Measurements from ENCODE around the gene NAT16. TPM values are rescaled to one million over a fixed set of nuclear protein-coding genes. Genes with fewer than 3 reads are reported as not detected.

NAT16 gene
- total RNA-seq, 1 experiment from 2014 or later, result not detected

- no peaks in the 10 kb centered on the region for H3K9me3 ChIP-seq
- H3K36me3 Mint-ChIP-seq (ENCODE audit: insufficient read depth, unreplicated experiment), result peaks cover 43% of the 10 kb centered on the region
- TSS peak; percentile 76 for BruUV-seq (replicated peaks)
- peak overlapping the region; percentile 75 for H3K4me3 ChIP-seq (ENCODE audit: low read depth, low read length)
- H3K36me3 ChIP-seq (ENCODE audit: control insufficient read depth, insufficient read depth, low read length), result peaks cover 3% of the 10 kb centered on the region; the same call in 1 of the 2 replicates
- no peak for TF ChIP-seq CTCF (IDR thresholded peaks at IDR 0.05; ENCODE audit: insufficient read depth in 1 of 2, low read depth in 1 of 2, low read length in 1 of 2, severe bottlenecking in 1 of 2, unreplicated experiment in 1 of 2)
- H3K4me3 Mint-ChIP-seq (ENCODE audit: unreplicated experiment), result peak overlapping the region; percentile 83
- H3K9me3 Mint-ChIP-seq (ENCODE audit: unreplicated experiment), result no peaks in the 10 kb centered on the region
- DNase-seq, result peak in 1 of 2 experiments; percentile 75
- ChIA-PET CTCF (interaction anchor here (0.6 to 2.8 kb wide), 15 partner anchors 10 to 715 kb away, joined by 3 to 49 read pairs (median 4); partner anchors contain the start of genes FIS1 and SERPINE1), POLR2A (interaction anchor here (0.6 to 2.0 kb wide), 11 partner anchors 10 to 146 kb away, joined by 3 to 15 read pairs (median 6); partner anchors contain the start of genes FIS1, MOGAT3 and VGF)
- H3K4me1 Mint-ChIP-seq (ENCODE audit: low read depth, unreplicated experiment), result peaks cover 30% of the 10 kb centered on the region
- intact Hi-C loops (cut with micrococcal nuclease; ENCODE audit: unreplicated experiment), result loop anchor here (1.0 to 2.0 kb wide), 4 partner anchors 14 to 34 kb away; partner anchors contain the start of gene MOGAT3
- H3K27me3 Mint-ChIP-seq (ENCODE audit: insufficient read depth, unreplicated experiment), result no peaks in the 10 kb centered on the region
- H3K27ac Mint-ChIP-seq (ENCODE audit: unreplicated experiment), result peak overlapping the region; percentile 81
- H3K4me1 ChIP-seq, result peaks cover 22% of the 10 kb centered on the region
- no peaks in the 10 kb centered on the region for H3K27me3 ChIP-seq (replicated peaks; ENCODE audit: control insufficient read depth, insufficient read depth, low read length)
Observed at GRCh38 chr7:101218236-101219125, 38.4 kb upstream of the NAT16 start.

- Histone ChIP-seq H3K36me3 (ENCODE audit: control insufficient read depth, insufficient read depth, low read length) (peaks cover 3% of the 10 kb centered on the region; the same call in 1 of the 2 replicates), H3K9me3 (no peaks in the 10 kb centered on the region), H3K27me3 (replicated peaks; ENCODE audit: control insufficient read depth, insufficient read depth, low read length) (no peaks in the 10 kb centered on the region), H3K4me3 (ENCODE audit: low read depth, low read length) (peak within 1 kb of the TSS; percentile 75), H3K4me1 (peaks cover 22% of the 10 kb centered on the region)
- TF ChIP-seq CTCF (IDR thresholded peaks at IDR 0.05; ENCODE audit: insufficient read depth in 1 of 2, low read depth in 1 of 2, low read length in 1 of 2, severe bottlenecking in 1 of 2, unreplicated experiment in 1 of 2), result peak; percentile 43 to 48
- intact Hi-C loops (cut with micrococcal nuclease; ENCODE audit: unreplicated experiment), result loop anchor here (1.0 to 2.0 kb wide), 4 partner anchors 15 to 35 kb away; partner anchors contain the start of gene MOGAT3
- H3K9me3 Mint-ChIP-seq (ENCODE audit: unreplicated experiment), result no peaks in the 10 kb centered on the region
- H3K36me3 Mint-ChIP-seq (ENCODE audit: insufficient read depth, unreplicated experiment), result peaks cover 41% of the 10 kb centered on the region
- BruUV-seq (replicated peaks), result no TSS peak
- CTCF ChIA-PET, result interaction anchor here (0.5 to 2.8 kb wide), 22 partner anchors 9 to 715 kb away, joined by 3 to 49 read pairs (median 4); partner anchors contain the start of genes FIS1 and SERPINE1
- POLR2A ChIA-PET, result interaction anchor here (0.6 to 2.0 kb wide), 13 partner anchors 11 to 1181 kb away, joined by 3 to 15 read pairs (median 6); partner anchors contain the start of genes FIS1, MOGAT3, UFSP1 and VGF
- H3K27me3 Mint-ChIP-seq (ENCODE audit: insufficient read depth, unreplicated experiment), result no peaks in the 10 kb centered on the region
- peak; percentile 95 to 97 for DNase-seq
- H3K4me1 Mint-ChIP-seq (ENCODE audit: low read depth, unreplicated experiment), result peaks cover 30% of the 10 kb centered on the region
- H3K4me3 Mint-ChIP-seq (ENCODE audit: unreplicated experiment), result peak within 1 kb of the TSS; percentile 83
- H3K27ac Mint-ChIP-seq (ENCODE audit: unreplicated experiment), result peak within 1 kb of the TSS; percentile 81
Observed at GRCh38 chr7:101217388-101218235, 37.5 kb upstream of the NAT16 start, which contains the start of the genes PLOD3 and ZNHIT1. TSS of gene PLOD3 (minus strand) at chr7:101217581. CDS start at chr7:101217274, 307 bp downstream. TSS of gene ZNHIT1 (plus strand) at chr7:101218165. CDS start at chr7:101218196, 31 bp downstream.
